Endodermal cell (in vitro differentiated cells): ENCODE data around the gene CD74. TPM values are rescaled to one million over a fixed set of nuclear protein-coding genes. Genes with fewer than 3 reads are reported as not detected.

ENCODE experiments used
- DNase-seq: peaks from one replicate; pipeline ENCODE4 v3.0.0-alpha.2; 2017
- H3K27ac ChIP-seq: 2 replicates; pipeline ENCODE4 v1.5.1; 2013; ENCODE audit warnings: mild to moderate bottlenecking, low read depth, low read length, moderate library complexity
- H3K27me3 ChIP-seq: 2 replicates; pipeline ENCODE4 v1.6.1; 2013; ENCODE audit warnings: mild to moderate bottlenecking, low read length, moderate library complexity; ENCODE audit not compliant: insufficient read depth, control insufficient read depth, poor library complexity, severe bottlenecking
- H3K36me3 ChIP-seq: 2 replicates; pipeline ENCODE4 v1.7.0; 2013; ENCODE audit warnings: mild to moderate bottlenecking, low read length, moderate library complexity; ENCODE audit not compliant: control insufficient read depth, insufficient read depth
- H3K4me1 ChIP-seq: one replicate; pipeline ENCODE4 v1.7.0; 2013; ENCODE audit warnings: low read length; ENCODE audit not compliant: control insufficient read depth, insufficient read depth
- H3K4me3 ChIP-seq: 2 replicates; pipeline ENCODE4 v1.5.1; 2013; ENCODE audit warnings: mild to moderate bottlenecking, low read length, moderate library complexity
- H3K9ac ChIP-seq: 2 replicates; pipeline ENCODE4 v1.6.1; 2013; ENCODE audit warnings: mild to moderate bottlenecking, low read length, moderate library complexity; ENCODE audit not compliant: poor library complexity, severe bottlenecking; ENCODE audit errors: extremely low read depth
- H3K9me3 ChIP-seq: 2 replicates; pipeline ENCODE4 v1.6.1; 2013; ENCODE audit warnings: mild to moderate bottlenecking, low read length, moderate library complexity; ENCODE audit not compliant: control insufficient read depth
- H3K27ac Mint-ChIP-seq: 2 replicates; pipeline ENCODE4 v1.8.0; 2020; ENCODE audit warnings: mixed read lengths
- H3K27me3 Mint-ChIP-seq: 2 replicates; pipeline ENCODE4 v1.8.0; 2021; ENCODE audit warnings: mild to moderate bottlenecking, mixed read lengths; ENCODE audit not compliant: insufficient read depth
- H3K36me3 Mint-ChIP-seq: 2 replicates; pipeline ENCODE4 v1.8.0; 2020; ENCODE audit warnings: low read depth, mixed read lengths
- H3K4me1 Mint-ChIP-seq: 2 replicates; pipeline ENCODE4 v1.8.0; 2020; ENCODE audit warnings: mixed read lengths
- H3K4me3 Mint-ChIP-seq: 2 replicates; pipeline ENCODE4 v1.8.0; 2020; ENCODE audit warnings: mild to moderate bottlenecking, moderate library complexity, mixed read lengths
- H3K9me3 Mint-ChIP-seq: 2 replicates; pipeline ENCODE4 v1.8.0; 2020; ENCODE audit warnings: mild to moderate bottlenecking, mixed read lengths
- WGBS, 2 experiments: methylation state at CpG; one replicate each; pipeline versions ENCODE4 v1.1.5 to v1.1.7; 2013; ENCODE audit warnings: missing lambda C conversion rate in 2 of 2, mixed read lengths in 1 of 2; ENCODE audit not compliant: insufficient coverage in 1 of 2, insufficient read length in 1 of 2; 5-methylcytosine and 5-hydroxymethylcytosine counted together
- total RNA-seq, 2 donors: library from RNA; stranded (reverse); fragmentation: NEBNext Ultra II Directional in 1 of 2; extraction: Animal tissue kit (Norgen Biotek cat#: 25700) in 1 of 2; gene quantifications; 2 replicates in 1 of 2; 3 replicates in 1 of 2; pipeline ENCODE4 v1.2.1, GENCODE V29; 2021
- TF ChIP-seq, protein P1 (sequence below): fragments of 200-600 bp; sonication (generic); conservative IDR thresholded peaks from 2 replicates; pipeline ENCODE4 v1.5.0; 2021; ENCODE audit warnings: antibody characterized with exemption, mild to moderate bottlenecking

Gene CD74
- total RNA-seq, 2 donors from 2014 or later, result 12.4 to 20.0 TPM

DNA sequence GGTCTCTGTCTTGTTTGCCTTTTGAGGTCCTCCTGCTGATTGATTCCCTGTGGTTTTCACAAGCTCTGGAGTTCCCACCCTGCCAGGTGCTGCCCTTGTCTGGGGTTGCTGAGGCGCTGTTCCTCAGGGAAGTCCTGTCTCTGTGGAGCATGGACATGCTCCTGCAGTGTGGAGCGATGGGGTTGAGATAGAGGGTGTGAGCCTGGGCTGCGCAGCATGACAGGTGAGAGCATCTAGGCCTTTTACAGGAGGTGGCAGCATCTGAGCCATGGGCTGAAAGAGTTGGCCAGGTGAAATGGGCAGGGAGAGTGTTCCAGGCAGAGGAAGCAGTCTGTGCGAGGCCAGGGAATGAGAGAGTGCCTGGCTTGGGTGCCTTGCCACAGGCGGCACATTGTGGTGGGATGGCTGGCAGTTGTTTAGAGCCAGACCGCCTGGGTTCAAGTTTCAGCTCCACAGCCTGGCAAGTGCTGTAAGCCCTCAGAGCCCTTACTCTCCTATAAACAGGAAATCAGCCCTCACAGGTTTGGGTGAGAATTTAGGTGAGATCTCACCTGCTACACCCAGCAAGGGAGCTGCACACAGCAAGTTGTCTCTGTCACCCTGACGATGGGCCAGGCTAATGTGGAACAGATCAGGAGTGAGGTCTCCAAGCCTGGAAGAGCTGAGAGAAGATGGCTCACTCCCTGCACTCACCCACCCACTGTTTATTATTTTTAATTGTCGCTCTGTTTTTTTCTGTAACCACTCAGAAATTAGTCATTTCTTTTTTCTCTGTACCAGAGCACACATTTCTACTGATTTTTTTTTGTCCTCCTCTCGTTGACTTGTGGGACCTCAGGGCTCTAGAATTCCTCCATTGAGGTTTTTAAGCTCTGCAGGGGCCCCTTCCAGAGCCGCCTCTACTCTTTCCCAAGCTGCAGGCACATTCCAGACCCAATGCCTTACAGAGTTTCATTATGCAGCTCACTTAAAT, 35.6 kb downstream of the CD74 start:
- no peaks in the 10 kb centered on the region for H3K4me1 Mint-ChIP-seq
- H3K36me3 ChIP-seq, result peaks cover 91% of the 10 kb centered on the region
- no peaks in the 10 kb centered on the region for H3K9me3 ChIP-seq
- no peak for DNase-seq
- H3K4me3 Mint-ChIP-seq, result no peak overlapping the region
- H3K9ac ChIP-seq, result no peak overlapping the region
- H3K27me3 ChIP-seq, result no peaks in the 10 kb centered on the region
- H3K27me3 Mint-ChIP-seq, result no peaks in the 10 kb centered on the region
- no peak overlapping the region for H3K4me3 ChIP-seq
- H3K36me3 Mint-ChIP-seq, result peaks cover 82% of the 10 kb centered on the region
- H3K4me1 ChIP-seq, result no peaks in the 10 kb centered on the region
- TF ChIP-seq, protein P1, sequence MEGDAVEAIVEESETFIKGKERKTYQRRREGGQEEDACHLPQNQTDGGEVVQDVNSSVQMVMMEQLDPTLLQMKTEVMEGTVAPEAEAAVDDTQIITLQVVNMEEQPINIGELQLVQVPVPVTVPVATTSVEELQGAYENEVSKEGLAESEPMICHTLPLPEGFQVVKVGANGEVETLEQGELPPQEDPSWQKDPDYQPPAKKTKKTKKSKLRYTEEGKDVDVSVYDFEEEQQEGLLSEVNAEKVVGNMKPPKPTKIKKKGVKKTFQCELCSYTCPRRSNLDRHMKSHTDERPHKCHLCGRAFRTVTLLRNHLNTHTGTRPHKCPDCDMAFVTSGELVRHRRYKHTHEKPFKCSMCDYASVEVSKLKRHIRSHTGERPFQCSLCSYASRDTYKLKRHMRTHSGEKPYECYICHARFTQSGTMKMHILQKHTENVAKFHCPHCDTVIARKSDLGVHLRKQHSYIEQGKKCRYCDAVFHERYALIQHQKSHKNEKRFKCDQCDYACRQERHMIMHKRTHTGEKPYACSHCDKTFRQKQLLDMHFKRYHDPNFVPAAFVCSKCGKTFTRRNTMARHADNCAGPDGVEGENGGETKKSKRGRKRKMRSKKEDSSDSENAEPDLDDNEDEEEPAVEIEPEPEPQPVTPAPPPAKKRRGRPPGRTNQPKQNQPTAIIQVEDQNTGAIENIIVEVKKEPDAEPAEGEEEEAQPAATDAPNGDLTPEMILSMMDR, result no peak
- H3K9me3 Mint-ChIP-seq, result no peaks in the 10 kb centered on the region
- peak overlapping the region; percentile 69 for H3K27ac Mint-ChIP-seq
- no peak overlapping the region for H3K27ac ChIP-seq
- WGBS, 2 experiments, result 85 to 86% methylated on average over 6 to 10 of the region's 10 CpGs

DNA sequence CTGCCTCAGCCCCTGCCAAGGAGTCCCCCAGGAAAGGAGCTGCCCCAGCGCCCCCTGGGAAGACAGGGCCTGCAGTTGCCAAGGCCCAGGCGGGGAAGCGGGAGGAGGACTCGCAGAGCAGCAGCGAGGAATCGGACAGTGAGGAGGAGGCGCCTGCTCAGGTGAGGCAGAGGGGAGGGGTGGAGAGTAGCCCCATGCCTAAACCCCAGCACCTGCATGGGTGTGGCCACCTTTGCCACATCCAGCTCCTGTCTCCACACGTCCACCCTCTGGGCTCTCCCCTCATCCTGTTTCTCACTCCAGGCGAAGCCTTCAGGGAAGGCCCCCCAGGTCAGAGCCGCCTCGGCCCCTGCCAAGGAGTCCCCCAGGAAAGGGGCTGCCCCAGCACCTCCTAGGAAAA, 38.1 kb downstream of the CD74 start:
- Histone ChIP-seq H3K9ac (no peak overlapping the region), H3K4me1 (no peaks in the 10 kb centered on the region), H3K27ac (no peak overlapping the region), H3K9me3 (no peaks in the 10 kb centered on the region), H3K27me3 (no peaks in the 10 kb centered on the region), H3K4me3 (no peak overlapping the region), H3K36me3 (peaks cover 97% of the 10 kb centered on the region)
- Mint-ChIP-seq H3K27me3 (no peaks in the 10 kb centered on the region), H3K4me1 (no peaks in the 10 kb centered on the region), H3K27ac (no peak overlapping the region), H3K4me3 (no peak overlapping the region), H3K36me3 (peaks cover 86% of the 10 kb centered on the region), H3K9me3 (no peaks in the 10 kb centered on the region)
- 94 to 98% methylated on average over 6 to 11 of the region's 11 CpGs for WGBS, 2 experiments
- no peak for DNase-seq
- TF ChIP-seq, protein P1, result no peak

DNA sequence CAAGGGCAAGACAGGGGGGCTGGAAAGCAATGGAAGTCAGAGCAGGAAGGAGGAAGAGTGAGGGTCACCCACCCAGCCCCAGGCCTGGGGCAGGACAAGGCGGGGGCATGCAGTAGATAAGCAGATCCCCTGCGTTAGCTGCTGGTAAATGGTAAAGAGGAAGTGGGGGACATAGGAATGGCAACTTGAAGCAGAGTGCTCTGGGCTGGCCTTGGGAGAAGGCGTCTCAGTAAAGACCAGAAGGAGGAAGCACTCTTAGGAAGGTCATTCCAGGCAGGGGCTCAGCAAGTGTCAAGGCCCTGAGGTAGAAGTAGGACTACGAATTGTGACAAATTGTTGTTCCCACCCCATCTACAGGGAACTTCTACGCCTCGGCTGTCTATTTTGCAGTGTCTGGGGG, 40.1 kb downstream of the CD74 start:
- H3K9me3 ChIP-seq, result no peaks in the 10 kb centered on the region
- no peaks in the 10 kb centered on the region for H3K27me3 ChIP-seq
- no peak overlapping the region for H3K9ac ChIP-seq
- 93% methylated on average over 3 to 6 of the region's 6 CpGs for WGBS, 2 experiments
- peaks cover 97% of the 10 kb centered on the region for H3K36me3 ChIP-seq
- no peaks in the 10 kb centered on the region for H3K4me1 ChIP-seq
- Mint-ChIP-seq H3K27me3 (no peaks in the 10 kb centered on the region), H3K27ac (no peak overlapping the region), H3K4me3 (no peak overlapping the region), H3K36me3 (peaks cover 84% of the 10 kb centered on the region), H3K4me1 (no peaks in the 10 kb centered on the region), H3K9me3 (no peaks in the 10 kb centered on the region)
- H3K4me3 ChIP-seq, result no peak overlapping the region
- no peak overlapping the region for H3K27ac ChIP-seq
- TF ChIP-seq, protein P1, result no peak
- no peak for DNase-seq
